ENCODE data around the gene TMEM116.
"Not testable (repeated sequence)": the region's sequence is repeated elsewhere in the genome, so short reads cannot be mapped to it uniquely, and the experiment has no call there.

GRCh38 chr12:111957224-111957623 lies 55.7 kb downstream of the TMEM116 start:
- TF ChIP-seq CTCF (tag by site-specific recombination; IDR thresholded peaks at IDR 0.05); ZBTB21 (tag by site-specific recombination; IDR thresholded peaks at IDR 0.05); YY1 (tag by site-specific recombination; IDR thresholded peaks at IDR 0.05); HIC1 (tag by site-specific recombination; IDR thresholded peaks at IDR 0.05); ELK4 (IDR thresholded peaks at IDR 0.05; ENCODE audit: borderline replicate concordance, low read depth, low read length); ZNF239 (tag by site-specific recombination; IDR thresholded peaks at IDR 0.05): not testable (repeated sequence)
- TF ChIP-seq, protein P1, sequence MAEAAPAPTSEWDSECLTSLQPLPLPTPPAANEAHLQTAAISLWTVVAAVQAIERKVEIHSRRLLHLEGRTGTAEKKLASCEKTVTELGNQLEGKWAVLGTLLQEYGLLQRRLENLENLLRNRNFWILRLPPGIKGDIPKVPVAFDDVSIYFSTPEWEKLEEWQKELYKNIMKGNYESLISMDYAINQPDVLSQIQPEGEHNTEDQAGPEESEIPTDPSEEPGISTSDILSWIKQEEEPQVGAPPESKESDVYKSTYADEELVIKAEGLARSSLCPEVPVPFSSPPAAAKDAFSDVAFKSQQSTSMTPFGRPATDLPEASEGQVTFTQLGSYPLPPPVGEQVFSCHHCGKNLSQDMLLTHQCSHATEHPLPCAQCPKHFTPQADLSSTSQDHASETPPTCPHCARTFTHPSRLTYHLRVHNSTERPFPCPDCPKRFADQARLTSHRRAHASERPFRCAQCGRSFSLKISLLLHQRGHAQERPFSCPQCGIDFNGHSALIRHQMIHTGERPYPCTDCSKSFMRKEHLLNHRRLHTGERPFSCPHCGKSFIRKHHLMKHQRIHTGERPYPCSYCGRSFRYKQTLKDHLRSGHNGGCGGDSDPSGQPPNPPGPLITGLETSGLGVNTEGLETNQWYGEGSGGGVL (tag by site-specific recombination; IDR thresholded peaks at IDR 0.05) = not testable (repeated sequence)
- TF ChIP-seq, protein P2, sequence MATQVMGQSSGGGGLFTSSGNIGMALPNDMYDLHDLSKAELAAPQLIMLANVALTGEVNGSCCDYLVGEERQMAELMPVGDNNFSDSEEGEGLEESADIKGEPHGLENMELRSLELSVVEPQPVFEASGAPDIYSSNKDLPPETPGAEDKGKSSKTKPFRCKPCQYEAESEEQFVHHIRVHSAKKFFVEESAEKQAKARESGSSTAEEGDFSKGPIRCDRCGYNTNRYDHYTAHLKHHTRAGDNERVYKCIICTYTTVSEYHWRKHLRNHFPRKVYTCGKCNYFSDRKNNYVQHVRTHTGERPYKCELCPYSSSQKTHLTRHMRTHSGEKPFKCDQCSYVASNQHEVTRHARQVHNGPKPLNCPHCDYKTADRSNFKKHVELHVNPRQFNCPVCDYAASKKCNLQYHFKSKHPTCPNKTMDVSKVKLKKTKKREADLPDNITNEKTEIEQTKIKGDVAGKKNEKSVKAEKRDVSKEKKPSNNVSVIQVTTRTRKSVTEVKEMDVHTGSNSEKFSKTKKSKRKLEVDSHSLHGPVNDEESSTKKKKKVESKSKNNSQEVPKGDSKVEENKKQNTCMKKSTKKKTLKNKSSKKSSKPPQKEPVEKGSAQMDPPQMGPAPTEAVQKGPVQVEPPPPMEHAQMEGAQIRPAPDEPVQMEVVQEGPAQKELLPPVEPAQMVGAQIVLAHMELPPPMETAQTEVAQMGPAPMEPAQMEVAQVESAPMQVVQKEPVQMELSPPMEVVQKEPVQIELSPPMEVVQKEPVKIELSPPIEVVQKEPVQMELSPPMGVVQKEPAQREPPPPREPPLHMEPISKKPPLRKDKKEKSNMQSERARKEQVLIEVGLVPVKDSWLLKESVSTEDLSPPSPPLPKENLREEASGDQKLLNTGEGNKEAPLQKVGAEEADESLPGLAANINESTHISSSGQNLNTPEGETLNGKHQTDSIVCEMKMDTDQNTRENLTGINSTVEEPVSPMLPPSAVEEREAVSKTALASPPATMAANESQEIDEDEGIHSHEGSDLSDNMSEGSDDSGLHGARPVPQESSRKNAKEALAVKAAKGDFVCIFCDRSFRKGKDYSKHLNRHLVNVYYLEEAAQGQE (tag by site-specific recombination; IDR thresholded peaks at IDR 0.05) = not testable (repeated sequence)
- TF ChIP-seq, protein P3, sequence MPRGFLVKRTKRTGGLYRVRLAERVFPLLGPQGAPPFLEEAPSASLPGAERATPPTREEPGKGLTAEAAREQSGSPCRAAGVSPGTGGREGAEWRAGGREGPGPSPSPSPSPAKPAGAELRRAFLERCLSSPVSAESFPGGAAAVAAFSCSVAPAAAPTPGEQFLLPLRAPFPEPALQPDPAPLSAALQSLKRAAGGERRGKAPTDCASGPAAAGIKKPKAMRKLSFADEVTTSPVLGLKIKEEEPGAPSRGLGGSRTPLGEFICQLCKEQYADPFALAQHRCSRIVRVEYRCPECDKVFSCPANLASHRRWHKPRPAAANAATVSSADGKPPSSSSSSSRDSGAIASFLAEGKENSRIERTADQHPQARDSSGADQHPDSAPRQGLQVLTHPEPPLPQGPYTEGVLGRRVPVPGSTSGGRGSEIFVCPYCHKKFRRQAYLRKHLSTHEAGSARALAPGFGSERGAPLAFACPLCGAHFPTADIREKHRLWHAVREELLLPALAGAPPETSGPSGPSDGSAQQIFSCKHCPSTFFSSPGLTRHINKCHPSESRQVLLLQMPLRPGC (tag by site-specific recombination; IDR thresholded peaks at IDR 0.05) = not testable (repeated sequence)
- TF ChIP-seq, protein P4, sequence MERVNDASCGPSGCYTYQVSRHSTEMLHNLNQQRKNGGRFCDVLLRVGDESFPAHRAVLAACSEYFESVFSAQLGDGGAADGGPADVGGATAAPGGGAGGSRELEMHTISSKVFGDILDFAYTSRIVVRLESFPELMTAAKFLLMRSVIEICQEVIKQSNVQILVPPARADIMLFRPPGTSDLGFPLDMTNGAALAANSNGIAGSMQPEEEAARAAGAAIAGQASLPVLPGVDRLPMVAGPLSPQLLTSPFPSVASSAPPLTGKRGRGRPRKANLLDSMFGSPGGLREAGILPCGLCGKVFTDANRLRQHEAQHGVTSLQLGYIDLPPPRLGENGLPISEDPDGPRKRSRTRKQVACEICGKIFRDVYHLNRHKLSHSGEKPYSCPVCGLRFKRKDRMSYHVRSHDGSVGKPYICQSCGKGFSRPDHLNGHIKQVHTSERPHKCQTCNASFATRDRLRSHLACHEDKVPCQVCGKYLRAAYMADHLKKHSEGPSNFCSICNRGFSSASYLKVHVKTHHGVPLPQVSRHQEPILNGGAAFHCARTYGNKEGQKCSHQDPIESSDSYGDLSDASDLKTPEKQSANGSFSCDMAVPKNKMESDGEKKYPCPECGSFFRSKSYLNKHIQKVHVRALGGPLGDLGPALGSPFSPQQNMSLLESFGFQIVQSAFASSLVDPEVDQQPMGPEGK (tag by site-specific recombination; IDR thresholded peaks at IDR 0.05) = not testable (repeated sequence)

Data from HEK293 (cell line).